Measurements from ENCODE around the gene PROK1. TPM values are rescaled to one million over a fixed set of nuclear protein-coding genes. Genes with fewer than 3 reads are reported as not detected.

Gene PROK1
- total and polyA plus RNA-seq, 10 of the 15 experiments (the other 5 are each of a cell fraction or from before 2014, with no cell fraction given): not detected

DNA sequence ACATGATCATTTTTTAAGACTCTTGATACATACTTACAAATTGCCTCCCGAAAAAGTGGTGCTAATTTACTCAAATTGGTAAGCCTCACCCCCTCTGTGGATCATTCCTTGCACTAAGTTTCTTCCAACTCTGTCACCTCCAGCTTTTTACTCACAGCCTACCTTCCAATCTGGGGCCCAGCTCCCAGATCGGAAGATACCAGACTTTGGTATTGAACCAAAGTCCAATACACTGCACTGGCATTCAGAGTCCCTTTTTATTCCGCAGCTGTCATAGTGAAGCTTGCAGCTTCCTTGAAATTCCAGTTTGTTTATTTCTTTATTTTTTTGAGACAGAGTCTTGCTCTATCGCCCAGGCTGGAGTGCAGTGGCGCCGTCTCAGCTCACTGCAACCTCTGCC, 41.6 kb upstream of the PROK1 start:
- TF ChIP-seq, protein P1, sequence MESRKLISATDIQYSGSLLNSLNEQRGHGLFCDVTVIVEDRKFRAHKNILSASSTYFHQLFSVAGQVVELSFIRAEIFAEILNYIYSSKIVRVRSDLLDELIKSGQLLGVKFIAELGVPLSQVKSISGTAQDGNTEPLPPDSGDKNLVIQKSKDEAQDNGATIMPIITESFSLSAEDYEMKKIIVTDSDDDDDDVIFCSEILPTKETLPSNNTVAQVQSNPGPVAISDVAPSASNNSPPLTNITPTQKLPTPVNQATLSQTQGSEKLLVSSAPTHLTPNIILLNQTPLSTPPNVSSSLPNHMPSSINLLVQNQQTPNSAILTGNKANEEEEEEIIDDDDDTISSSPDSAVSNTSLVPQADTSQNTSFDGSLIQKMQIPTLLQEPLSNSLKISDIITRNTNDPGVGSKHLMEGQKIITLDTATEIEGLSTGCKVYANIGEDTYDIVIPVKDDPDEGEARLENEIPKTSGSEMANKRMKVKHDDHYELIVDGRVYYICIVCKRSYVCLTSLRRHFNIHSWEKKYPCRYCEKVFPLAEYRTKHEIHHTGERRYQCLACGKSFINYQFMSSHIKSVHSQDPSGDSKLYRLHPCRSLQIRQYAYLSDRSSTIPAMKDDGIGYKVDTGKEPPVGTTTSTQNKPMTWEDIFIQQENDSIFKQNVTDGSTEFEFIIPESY (IDR thresholded peaks at IDR 0.05): no peak
- TF ChIP-seq ZNF274 (IDR thresholded peaks at IDR 0.05; ENCODE audit: insufficient read depth, insufficient read length): no peak
- no peak for TF ChIP-seq CEBPB (IDR thresholded peaks at IDR 0.05; ENCODE audit: borderline replicate concordance in 1 of 2, low read depth in 2 of 2, low read length in 2 of 2)
- no peak for TF ChIP-seq RB1 (IDR thresholded peaks at IDR 0.05; ENCODE audit: borderline replicate concordance)
- TF ChIP-seq PAX5 (IDR thresholded peaks at IDR 0.05; ENCODE audit: borderline replicate concordance, low read depth, low read length): no peak
- TF ChIP-seq, protein P2, sequence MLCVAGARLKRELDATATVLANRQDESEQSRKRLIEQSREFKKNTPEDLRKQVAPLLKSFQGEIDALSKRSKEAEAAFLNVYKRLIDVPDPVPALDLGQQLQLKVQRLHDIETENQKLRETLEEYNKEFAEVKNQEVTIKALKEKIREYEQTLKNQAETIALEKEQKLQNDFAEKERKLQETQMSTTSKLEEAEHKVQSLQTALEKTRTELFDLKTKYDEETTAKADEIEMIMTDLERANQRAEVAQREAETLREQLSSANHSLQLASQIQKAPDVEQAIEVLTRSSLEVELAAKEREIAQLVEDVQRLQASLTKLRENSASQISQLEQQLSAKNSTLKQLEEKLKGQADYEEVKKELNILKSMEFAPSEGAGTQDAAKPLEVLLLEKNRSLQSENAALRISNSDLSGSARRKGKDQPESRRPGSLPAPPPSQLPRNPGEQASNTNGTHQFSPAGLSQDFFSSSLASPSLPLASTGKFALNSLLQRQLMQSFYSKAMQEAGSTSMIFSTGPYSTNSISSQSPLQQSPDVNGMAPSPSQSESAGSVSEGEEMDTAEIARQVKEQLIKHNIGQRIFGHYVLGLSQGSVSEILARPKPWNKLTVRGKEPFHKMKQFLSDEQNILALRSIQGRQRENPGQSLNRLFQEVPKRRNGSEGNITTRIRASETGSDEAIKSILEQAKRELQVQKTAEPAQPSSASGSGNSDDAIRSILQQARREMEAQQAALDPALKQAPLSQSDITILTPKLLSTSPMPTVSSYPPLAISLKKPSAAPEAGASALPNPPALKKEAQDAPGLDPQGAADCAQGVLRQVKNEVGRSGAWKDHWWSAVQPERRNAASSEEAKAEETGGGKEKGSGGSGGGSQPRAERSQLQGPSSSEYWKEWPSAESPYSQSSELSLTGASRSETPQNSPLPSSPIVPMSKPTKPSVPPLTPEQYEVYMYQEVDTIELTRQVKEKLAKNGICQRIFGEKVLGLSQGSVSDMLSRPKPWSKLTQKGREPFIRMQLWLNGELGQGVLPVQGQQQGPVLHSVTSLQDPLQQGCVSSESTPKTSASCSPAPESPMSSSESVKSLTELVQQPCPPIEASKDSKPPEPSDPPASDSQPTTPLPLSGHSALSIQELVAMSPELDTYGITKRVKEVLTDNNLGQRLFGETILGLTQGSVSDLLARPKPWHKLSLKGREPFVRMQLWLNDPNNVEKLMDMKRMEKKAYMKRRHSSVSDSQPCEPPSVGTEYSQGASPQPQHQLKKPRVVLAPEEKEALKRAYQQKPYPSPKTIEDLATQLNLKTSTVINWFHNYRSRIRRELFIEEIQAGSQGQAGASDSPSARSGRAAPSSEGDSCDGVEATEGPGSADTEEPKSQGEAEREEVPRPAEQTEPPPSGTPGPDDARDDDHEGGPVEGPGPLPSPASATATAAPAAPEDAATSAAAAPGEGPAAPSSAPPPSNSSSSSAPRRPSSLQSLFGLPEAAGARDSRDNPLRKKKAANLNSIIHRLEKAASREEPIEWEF (IDR thresholded peaks at IDR 0.05; ENCODE audit: insufficient replicate concordance, low read depth, low read length): no peak
- TF ChIP-seq MTA2 (IDR thresholded peaks at IDR 0.05; ENCODE audit: low read depth): no peak
- no peak for TF ChIP-seq PML (IDR thresholded peaks at IDR 0.05; ENCODE audit: low read length)
- no peak for TF ChIP-seq ATF7 (IDR thresholded peaks at IDR 0.05; ENCODE audit: low read depth)
- no peak for TF ChIP-seq NR2C1 (IDR thresholded peaks at IDR 0.05)
- no peak for TF ChIP-seq SUPT20H (IDR thresholded peaks at IDR 0.05; ENCODE audit: borderline replicate concordance, control insufficient read depth, low read depth, low read length)
- TF ChIP-seq, protein P3, sequence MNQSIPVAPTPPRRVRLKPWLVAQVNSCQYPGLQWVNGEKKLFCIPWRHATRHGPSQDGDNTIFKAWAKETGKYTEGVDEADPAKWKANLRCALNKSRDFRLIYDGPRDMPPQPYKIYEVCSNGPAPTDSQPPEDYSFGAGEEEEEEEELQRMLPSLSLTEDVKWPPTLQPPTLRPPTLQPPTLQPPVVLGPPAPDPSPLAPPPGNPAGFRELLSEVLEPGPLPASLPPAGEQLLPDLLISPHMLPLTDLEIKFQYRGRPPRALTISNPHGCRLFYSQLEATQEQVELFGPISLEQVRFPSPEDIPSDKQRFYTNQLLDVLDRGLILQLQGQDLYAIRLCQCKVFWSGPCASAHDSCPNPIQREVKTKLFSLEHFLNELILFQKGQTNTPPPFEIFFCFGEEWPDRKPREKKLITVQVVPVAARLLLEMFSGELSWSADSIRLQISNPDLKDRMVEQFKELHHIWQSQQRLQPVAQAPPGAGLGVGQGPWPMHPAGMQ (IDR thresholded peaks at IDR 0.05; ENCODE audit: borderline replicate concordance): no peak
- no peak for TF ChIP-seq MEF2A (IDR thresholded peaks at IDR 0.05; ENCODE audit: insufficient read depth, low read depth, low read length)
- H3K4me3 ChIP-seq: no peak overlapping the region
- H3K9ac ChIP-seq (ENCODE audit: control insufficient read depth, insufficient read depth, low read length): no peak overlapping the region
- RAD21 ChIA-PET (ENCODE audit: unreplicated experiment): interaction anchor here (0.9 to 2.6 kb wide), 8 partner anchors 24 to 201 kb away, joined by 3 to 29 read pairs (median 8); partner anchors contain the start of gene RBM15
- CTCF ChIA-PET: interaction anchor here (1.2 to 9.5 kb wide), 16 partner anchors 26 to 380 kb away, joined by 3 to 146 read pairs (median 7); partner anchors contain the start of genes KCNC4 and RBM15
- H3K27ac ChIP-seq (ENCODE audit: control insufficient read depth, insufficient read depth): no peak overlapping the region
- peaks cover 25% of the 10 kb centered on the region for H3K79me2 ChIP-seq (ENCODE audit: control insufficient read depth, insufficient read depth, low read length)
- H3K27me3 ChIP-seq (replicated peaks in 1 of 2; ENCODE audit: control insufficient read depth in 2 of 2, insufficient read depth in 2 of 2, low read length in 1 of 2): no peaks in the 10 kb centered on the region
- BruUV-seq (replicated peaks): no TSS peak
- DNase-seq (ENCODE audit: low read depth, low spot score) (no peak), ATAC-seq (no peak), FAIRE-seq (no peak)
- SMC1A ChIA-PET (ENCODE audit: uncharacterized antibody, unreplicated experiment): interaction anchor here (0.6 to 2.6 kb wide), 22 partner anchors 9 to 374 kb away, joined by 3 to 31 read pairs (median 4); partner anchors contain the start of genes KCNC4, RBM15 and STRIP1
- in situ Hi-C loops (cut with MboI): loop anchor here (5.0 kb wide), 1 partner anchor 202 kb away; no protein-coding TSS in a partner anchor
- no peak overlapping the region for H2AFZ ChIP-seq (ENCODE audit: control insufficient read depth, low read depth, low read length)
- H4K20me1 ChIP-seq (ENCODE audit: control insufficient read depth, insufficient read depth): no peaks in the 10 kb centered on the region
- intact Hi-C loops (cut with micrococcal nuclease; ENCODE audit: unreplicated experiment): no loop called here
- POLR2A ChIA-PET: interaction anchor here (0.6 to 3.3 kb wide), 8 partner anchors 23 to 1029 kb away, joined by 3 to 43 read pairs (median 3); partner anchors contain the start of gene RBM15
- no peak overlapping the region for H3K4me2 ChIP-seq (ENCODE audit: control insufficient read depth, insufficient read depth)
- peaks cover 15% of the 10 kb centered on the region for H3K4me1 ChIP-seq (ENCODE audit: control insufficient read depth, insufficient read depth, low read length)
- no peaks in the 10 kb centered on the region; a peak in 2 of 4 replicates for H3K36me3 ChIP-seq (ENCODE audit: control insufficient read depth in 2 of 2, insufficient read depth in 2 of 2, low read length in 1 of 2)
- no peaks in the 10 kb centered on the region for H3K9me3 ChIP-seq (replicated peaks; ENCODE audit: control insufficient read depth, insufficient read depth, low read length)
- 94% methylated on average over 6 of the region's 6 CpGs for WGBS (ENCODE audit: insufficient coverage, insufficient replicate concordance, low lambda C conversion rate, missing lambda C conversion rate)
